Superior temporal gyrus (tissue), 1 donor: ENCODE results near the gene NOX3.

Experiments used
- DNase-seq: peaks from one replicate; pipeline ENCODE4 v3.0.0-alpha.2; 2016; ENCODE audit errors: extremely low spot score

NOX3 gene

GRCh38 chr6:155402656-155403304 is 52.9 kb downstream of the NOX3 start:
- no peak for DNase-seq

- DNase-seq = peak; percentile 55
Measured at GRCh38 chr6:155400654-155400965, 55.0 kb downstream of the NOX3 start.

GRCh38 chr6:155399745-155400653 is 55.6 kb downstream of the NOX3 start:
- DNase-seq = no peak

DNA sequence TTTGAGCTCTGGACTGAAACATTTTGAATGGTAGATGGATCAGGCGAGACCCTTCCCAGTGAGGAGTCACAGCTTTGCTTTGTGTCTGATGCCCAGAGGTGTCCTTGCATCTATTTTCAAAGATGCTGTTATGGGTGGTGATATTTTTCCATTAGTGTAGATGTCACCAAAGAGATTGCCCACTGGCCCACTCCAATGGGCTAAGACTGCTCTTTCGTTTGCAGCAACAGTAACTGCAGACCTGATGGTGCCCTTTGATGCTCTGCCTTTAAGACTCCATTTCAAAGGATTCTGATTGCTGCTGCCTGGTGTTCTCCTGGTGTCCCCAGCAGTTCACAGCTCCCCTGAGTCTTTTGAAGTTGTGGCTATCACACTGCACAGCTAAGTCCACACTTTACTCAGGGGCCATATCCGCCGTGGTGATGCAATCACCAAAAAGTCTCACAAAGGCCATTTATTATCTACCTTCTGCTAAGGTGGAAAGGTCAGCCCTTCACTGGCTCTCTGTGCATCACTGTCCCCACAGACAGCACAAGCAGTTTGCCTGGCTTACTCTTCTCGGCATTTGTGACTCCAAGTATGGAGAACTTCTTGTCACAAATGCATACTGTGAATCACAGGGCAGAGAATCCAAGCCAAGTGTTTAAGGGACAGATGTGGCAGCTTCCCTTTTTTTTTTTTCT is 56.4 kb downstream of the NOX3 start:
- DNase-seq = no peak

DNA sequence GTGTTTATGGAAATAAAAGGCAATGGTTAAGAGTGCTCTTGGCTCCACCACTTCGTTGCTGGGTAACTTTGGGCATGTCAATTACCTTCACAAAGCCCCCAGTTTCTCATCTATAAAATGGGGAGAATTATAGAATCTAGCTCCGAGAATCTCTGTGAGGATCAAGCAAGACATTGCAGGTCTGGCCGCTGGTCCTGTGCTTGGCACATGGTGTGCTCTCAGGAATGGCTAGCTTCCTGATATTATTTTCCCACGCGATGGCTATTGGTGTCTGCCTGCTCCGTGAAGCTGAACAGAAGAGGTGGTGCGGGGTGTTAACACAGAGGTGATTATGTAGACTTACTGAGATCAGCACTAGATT is 57.0 kb downstream of the NOX3 start:
- no peak for DNase-seq

GRCh38 chr6:155398221-155398620 is 57.4 kb downstream of the NOX3 start:
- no peak for DNase-seq

DNA sequence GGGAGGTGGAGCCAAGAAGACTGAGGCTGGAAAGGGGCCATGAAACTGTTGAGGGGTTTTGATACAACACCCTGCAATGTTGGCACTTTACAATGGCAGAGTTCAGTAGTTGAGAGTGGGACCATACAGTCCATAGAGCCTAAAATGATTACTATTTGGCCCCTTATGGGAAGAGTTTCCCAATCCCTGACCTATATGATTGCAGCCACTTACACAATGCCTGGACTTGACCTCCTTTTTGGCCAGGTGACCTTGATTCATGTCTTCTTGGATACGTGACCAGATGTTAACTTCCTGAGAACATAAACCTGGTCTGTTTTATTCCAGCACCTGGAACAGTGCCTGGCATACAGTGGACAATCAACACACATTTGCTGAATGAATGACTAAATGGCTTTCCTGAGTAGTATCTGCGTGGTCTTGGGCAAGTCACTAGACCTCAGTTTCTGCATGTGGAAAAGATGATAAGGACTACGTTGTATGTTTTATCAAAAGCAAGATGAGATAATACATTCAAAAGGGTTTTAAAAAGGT is 58.4 kb downstream of the NOX3 start:
- no peak for DNase-seq

DNA sequence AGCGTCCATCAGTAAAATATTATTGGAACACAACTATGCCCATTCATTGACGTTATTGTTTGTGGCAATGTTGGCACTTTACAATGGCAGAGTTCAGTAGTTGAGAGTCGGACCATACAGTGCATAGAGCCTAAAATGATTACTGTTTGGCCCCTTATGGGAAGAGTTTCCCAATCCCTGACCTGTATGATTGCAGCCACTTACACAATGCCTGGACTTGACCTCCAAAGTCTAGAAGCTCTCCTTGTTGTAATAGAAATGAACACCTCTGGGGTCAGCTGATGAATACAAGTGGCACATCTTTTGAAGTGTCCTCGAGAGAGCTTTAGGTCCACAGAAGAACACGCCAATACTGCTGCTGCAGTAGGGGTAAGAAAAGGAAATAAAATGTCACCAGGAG is 59.0 kb downstream of the NOX3 start:
- no peak for DNase-seq

- no peak for DNase-seq
Measured at GRCh38 chr6:155395339-155395738, 60.3 kb downstream of the NOX3 start.

DNA sequence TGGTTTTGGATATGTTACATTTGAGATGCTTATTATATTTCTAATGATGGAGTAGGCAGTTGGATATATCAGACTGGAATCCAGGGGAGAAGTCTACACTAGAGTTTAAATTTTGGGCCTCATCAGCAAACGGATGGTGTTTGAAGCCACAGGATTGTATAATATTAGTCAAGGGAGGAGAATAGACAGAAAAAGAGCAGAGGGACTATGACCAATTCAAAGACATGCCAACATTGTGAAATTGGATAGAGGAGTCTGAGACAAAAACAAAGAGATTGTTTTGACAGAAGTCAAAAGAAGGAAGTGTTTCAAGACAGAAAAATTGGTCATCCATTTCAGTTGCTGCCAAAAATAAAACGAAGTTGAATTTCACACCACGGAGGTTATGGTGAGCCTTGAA is 66.5 kb downstream of the NOX3 start:
- DNase-seq = no peak

DNA sequence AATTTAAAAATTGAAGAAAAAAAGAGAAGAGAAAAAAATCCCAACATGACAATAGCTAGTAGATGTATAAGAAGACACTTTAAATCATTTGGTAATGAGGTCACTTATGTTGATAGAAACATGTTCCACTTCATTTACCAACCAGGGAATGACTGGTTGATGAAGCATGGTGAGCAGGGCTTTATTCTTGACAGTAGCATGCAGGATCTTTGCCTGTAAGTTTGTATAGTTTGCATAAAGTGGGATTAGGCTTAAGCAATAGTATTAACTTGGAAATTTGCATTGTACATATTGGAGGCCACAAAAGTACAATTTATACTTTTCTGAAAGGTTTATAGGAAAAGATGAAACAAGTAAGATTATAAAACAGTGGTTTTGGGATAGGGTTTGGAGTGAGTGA is 67.0 kb downstream of the NOX3 start:
- no peak for DNase-seq

GRCh38 chr6:155387481-155387880 is 68.2 kb downstream of the NOX3 start:
- DNase-seq = peak; percentile 54

GRCh38 chr6:155384321-155384952 is 71.2 kb downstream of the NOX3 start:
- no peak for DNase-seq

GRCh38 chr6:155383913-155384312 is 71.7 kb downstream of the NOX3 start:
- DNase-seq = no peak

DNA sequence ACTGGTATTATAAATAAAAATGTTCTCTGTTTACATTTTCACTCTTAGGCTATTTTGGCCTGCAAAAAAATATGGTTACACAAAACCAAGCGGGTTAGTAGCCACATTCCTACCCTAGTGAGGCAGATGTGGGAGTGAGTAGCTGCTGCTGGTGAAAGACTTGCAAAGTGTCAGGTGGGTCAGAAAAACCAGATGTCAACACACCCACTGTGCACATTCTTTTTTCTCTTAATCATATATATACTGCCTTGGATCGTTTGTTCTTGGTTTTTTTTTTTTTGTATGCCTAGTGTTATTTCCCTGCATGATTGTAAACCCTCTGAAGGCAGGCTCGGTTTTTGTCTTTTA is 73.3 kb downstream of the NOX3 start:
- DNase-seq = no peak

DNA sequence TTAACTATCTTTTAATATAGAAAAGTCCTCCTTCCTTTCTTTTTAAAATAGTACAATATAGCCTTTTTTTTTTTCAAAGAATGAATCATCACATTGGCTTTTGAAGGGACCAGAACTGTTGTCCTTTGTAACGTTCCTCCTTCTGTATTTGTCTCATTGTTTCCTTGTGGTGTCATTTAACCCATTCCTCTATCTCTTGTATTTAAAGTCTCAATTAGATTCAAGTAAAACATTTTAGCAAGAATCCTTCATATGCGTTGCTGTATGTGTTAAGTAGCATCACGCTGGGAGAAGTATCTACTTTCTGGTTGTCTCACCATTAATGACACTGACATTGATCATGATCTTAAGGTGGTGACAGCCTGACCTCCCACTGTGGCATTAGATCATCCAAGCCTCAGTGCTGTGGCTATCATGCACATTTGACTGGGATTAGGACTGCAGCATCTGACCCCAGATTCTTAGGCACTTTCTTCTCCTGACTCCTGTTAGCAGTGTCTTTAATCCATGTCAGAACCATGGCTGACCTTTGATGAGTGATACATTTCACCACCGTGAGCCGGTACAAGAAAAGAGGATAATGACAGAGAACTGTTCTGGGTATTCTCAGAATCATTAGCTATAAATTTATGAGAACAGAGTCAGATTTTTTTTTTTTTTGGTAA is 73.8 kb downstream of the NOX3 start:
- DNase-seq = no peak

DNA sequence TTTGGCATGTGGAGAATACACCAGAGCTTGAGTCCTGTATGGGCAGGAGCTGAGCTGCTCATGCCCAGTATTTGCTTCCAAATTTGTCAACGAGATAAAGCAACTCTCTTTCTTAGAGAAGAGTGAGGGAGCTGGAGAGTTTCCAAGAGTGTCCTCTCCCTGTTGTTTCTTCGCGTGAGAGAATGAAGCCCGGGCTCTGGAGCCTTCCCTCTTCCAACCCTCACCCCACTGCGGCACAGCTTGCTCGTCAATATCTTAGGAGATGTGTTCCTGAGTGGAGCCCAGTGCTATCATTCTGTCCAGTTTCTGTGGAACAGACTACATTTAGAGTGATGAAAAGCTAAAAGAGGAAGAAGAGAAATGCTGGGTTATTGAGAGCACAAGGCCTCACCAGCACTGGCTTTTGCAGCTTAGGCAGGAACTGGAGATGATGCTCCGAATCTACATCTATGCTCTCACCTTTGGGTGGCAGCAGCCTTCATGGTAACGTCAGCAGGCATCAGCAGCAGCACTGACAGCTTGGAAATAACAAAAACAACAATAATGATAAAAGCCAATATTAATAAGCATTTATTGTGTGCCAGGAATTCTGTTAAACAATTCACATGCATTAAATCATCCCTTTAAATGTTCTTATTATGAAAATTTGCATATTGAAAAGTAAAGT is 74.8 kb downstream of the NOX3 start:
- DNase-seq = no peak

DNA sequence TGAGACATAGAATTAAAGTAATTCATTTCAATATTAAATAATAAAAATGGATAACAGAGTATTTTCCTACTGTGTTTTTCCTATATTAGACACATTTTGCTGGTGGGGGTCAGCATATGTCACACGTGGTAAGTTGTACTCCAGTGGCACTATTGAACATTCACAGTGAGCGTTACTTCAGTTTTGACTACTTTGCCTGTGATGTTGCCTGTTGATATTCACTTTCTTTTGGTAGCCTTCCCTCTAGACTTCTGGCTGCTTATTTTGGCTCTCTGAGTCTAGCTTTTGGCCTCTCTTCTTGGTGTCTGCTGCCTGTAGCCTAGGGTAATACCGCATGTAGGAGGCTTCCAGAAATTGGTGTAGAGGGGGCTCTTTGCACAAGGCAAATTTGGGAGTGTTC is 76.9 kb downstream of the NOX3 start:
- DNase-seq = no peak

GRCh38 chr6:155378276-155378675 is 77.4 kb downstream of the NOX3 start:
- DNase-seq = no peak

DNA sequence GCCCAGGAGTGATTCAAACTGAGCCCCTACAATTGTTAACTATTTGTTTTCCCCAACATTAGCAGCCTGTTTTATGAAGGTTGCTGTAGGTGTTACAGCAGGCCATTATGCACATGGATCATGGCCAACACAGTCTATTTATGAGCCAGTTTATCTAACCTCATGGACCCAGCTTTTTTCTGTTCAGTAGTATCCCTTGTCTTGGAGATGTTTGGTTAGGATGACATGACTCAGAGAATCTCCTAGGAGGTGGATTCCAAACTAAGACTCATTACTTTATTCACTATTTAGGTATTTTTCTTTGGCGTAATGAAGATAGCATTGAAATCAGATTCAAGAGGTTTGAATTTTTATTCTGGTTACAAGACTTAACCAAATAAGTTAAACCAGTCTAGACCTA is 78.6 kb downstream of the NOX3 start:
- DNase-seq = no peak

DNA sequence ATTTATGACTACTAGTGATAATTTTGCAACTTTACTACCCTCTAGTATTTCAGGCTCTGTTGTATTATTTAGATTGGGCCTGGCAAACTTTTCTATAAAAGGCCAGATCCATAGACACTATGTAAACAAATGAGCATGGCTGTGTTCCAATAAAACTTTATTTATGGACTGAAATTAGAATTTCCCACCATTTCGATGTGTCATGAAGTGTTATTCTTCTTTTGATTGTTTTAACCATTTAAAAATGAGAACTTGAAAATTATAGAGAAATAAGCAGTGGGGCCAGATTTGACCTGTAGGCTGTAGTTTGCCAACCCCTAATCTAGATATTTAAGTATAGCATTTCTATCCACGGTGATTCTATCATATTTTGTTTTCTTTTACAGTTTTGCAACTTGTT is 79.8 kb downstream of the NOX3 start:
- DNase-seq = no peak
